ENCODE results near the gene TRIM41.

The TRIM41 gene

GRCh38 chr5:181187500-181188213 is 35.4 kb upstream of the TRIM41 start (continued):
- TF ChIP-seq ZXDB (tag by site-specific recombination; IDR thresholded peaks at IDR 0.05) (peak; percentile 63), GFI1B (tag by site-specific recombination; IDR thresholded peaks at IDR 0.05) (no peak), SP3 (tag by site-specific recombination; IDR thresholded peaks at IDR 0.05) (peak; percentile 11; the same call in 1 of the 2 replicates), ZNF398 (tag by site-specific recombination; IDR thresholded peaks at IDR 0.05) (no peak), ZNF274 (IDR thresholded peaks at IDR 0.05; ENCODE audit: low read length) (no peak), ZNF274 (tag by site-specific recombination; IDR thresholded peaks at IDR 0.05; ENCODE audit: borderline replicate concordance) (no peak), ZNF140 (tag by site-specific recombination; IDR thresholded peaks at IDR 0.05) (no peak), ZNF10 (tag by site-specific recombination; IDR thresholded peaks at IDR 0.05) (no peak), ZNF777 (tag by site-specific recombination; IDR thresholded peaks at IDR 0.05; ENCODE audit: borderline replicate concordance) (no peak), ZNF19 (tag by site-specific recombination; IDR thresholded peaks at IDR 0.05; ENCODE audit: low read depth) (no peak), ZNF449 (tag by site-specific recombination; IDR thresholded peaks at IDR 0.05) (peak; percentile 39; the same call in 1 of the 2 replicates), ZNF473 (tag by site-specific recombination; IDR thresholded peaks at IDR 0.05) (no peak), ZNF837 (tag by site-specific recombination; IDR thresholded peaks at IDR 0.05) (no peak), ZNF600 (tag by site-specific recombination; IDR thresholded peaks at IDR 0.05) (peak; percentile 77; the same call in 1 of the 2 replicates), ZNF202 (tag by site-specific recombination; IDR thresholded peaks at IDR 0.05; ENCODE audit: borderline replicate concordance) (no peak), PRDM4 (tag by site-specific recombination; IDR thresholded peaks at IDR 0.05) (no peak; the same call in 1 of the 2 replicates), HOXA7 (CRISPR knock-in tag; IDR thresholded peaks at IDR 0.05; ENCODE audit: borderline replicate concordance) (no peak), ZSCAN18 (tag by site-specific recombination; IDR thresholded peaks at IDR 0.05) (no peak), ZNF184 (tag by site-specific recombination; IDR thresholded peaks at IDR 0.05) (0 out of 2 replicates have a peak, but pooled peaks have one; percentile 45), TSHZ1 (tag by site-specific recombination; IDR thresholded peaks at IDR 0.05; ENCODE audit: borderline replicate concordance) (peak; percentile 21; the same call in 1 of the 2 replicates), KLF1 (tag by site-specific recombination; IDR thresholded peaks at IDR 0.05) (0 out of 2 replicates have a peak, but pooled peaks have one; percentile 50), ZNF18 (tag by site-specific recombination; IDR thresholded peaks at IDR 0.05) (no peak; the same call in 1 of the 2 replicates), EGR2 (tag by site-specific recombination; IDR thresholded peaks at IDR 0.05; ENCODE audit: low read depth) (no peak; the same call in 1 of the 2 replicates), ZNF548 (tag by site-specific recombination; IDR thresholded peaks at IDR 0.05) (no peak), ZNF221 (tag by site-specific recombination; IDR thresholded peaks at IDR 0.05; ENCODE audit: borderline replicate concordance) (no peak)
